Raji (cell line): ENCODE data around the gene TMEM255A.

ENCODE experiments used
- POLR2A ChIP-seq: IDR thresholded peaks from 2 replicates; pipeline ENCODE4 v1.6.1; 2011; ENCODE audit warnings: low read depth, low read length, control low read depth; ENCODE audit not compliant: insufficient read depth

Gene TMEM255A

GRCh38 chrX:120310861-120311726 is at the start of gene TMEM255A:
Gene TMEM255A, minus strand, starts transcription at chrX:120311461. Its CDS starts 152 bp downstream, at chrX:120311309.
- no peak for TF ChIP-seq POLR2A

DNA sequence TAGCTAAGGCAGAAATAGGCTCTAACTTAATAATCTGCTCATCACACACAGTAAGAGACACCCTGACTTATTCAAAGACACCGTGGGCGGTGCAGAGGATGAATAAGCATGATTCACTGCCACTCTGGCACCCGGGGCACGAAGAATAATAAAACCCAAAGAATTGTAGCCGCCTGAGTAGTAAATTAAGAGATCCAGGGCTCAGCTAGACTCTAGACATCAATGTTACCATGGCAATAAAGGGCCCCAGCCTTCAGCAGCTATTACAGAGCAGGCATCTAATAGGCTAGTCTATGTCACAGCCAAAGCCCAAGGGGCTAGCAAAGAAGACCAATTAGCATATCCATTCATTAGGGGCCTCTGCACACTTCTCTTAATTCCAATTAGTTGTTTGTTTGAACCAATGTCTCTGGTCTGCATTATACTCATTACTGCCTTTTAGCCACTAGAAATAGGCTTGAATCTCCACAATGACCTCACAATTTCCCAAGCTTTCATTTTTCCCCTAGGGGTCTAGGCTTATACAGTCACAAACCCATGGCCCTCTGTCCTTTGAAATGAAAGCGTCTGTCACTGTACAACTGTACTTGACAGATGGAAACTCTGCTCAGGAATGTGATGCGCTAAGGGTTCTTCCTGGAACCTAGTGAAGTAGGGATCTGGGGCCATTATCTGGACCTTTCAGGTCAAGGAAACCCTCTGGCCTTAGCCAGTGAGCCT is 47.6 kb upstream of the TMEM255A start:
- no peak for TF ChIP-seq POLR2A

DNA sequence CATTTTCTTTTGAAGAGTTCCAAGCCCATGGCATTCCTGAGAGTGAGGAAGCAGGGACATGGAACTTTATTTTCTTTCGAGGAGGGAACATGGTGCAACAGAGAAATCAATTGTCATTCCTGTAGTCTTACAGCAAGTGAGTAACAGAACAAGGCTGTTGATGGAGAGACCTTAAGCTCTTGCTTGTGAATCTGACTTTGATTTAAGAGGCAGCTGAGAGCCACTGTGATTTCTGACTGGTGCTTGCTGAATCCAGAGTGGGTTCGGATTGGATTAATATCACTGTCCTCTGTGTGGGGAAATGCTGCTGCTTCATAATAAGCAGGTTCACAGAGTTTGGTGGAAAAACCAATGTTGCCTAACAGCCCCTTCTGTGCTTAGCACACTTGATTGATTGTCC is 45.9 kb upstream of the TMEM255A start:
- TF ChIP-seq POLR2A, result no peak

DNA sequence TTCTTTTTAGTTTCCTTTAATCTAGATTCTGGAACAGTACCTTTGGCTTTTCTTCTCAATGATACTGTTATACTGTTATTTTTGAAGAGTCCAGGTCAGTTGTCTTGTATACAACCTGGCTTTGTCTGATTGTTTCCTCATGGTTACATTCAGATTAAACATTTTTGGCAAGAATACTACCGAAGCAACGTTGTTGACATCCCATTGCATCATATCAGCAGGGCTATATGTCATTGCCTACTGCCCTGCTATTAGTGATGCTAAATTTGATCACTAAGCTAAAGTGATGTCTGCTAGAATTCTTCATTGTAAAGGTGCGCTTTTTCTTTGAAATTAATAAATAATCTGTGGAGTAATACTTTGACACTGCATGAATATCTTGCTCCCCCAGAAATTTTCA is 44.8 kb upstream of the TMEM255A start:
- TF ChIP-seq POLR2A, result no peak

DNA sequence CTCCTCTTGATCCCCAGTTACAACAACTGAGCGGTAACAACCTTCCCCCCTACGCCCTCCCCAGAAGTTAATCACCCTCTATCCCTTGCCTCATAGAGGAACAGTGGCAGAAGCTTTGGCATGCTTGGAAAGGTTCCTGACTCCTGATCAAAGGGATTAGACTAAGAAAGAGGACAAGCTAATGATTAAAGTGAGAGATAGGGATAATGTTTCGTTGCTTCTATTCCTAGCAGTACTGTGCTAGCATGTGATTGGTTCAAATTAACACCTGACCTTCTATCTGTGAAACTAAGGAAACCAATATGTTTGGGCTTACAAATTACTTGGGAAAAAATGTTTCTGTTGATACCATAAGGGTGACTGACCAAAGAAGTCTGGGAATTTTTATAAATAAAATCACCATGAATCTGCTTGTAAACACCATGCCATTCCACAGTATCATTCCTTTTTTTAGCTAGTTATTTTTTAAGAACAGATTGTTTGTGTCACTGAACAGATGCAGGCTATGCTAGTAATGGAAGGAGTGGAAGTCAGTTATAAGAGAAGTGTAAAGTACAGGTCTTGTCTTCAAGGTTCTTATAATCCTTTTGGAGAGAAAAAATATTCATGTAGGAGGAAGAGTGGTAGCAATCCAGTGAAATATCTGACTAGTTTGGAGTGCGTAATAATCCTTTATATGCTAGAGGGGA is 39.3 kb upstream of the TMEM255A start:
- TF ChIP-seq POLR2A, result no peak

DNA sequence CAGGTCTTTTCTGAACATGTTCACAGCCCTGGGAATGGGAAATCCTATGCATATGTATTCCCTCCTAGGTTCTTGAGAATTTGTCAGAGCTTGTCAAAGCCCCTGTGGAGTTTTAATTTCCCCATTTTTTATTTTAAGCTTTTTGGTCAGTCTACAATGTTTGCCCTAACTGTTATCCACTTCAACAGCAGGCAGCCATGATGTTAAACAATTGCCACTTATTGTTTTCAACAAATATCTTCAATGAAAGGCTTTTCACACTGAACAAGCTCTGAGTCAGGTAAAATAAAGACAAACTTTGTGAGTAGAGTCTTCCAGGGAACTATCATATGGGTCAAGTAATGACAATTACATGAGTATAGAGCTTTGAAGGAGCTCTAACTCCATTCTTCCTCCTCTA is 25.6 kb upstream of the TMEM255A start:
- TF ChIP-seq POLR2A, result no peak

GRCh38 chrX:120335289-120335688 is 24.0 kb upstream of the TMEM255A start:
- TF ChIP-seq POLR2A, result no peak

DNA sequence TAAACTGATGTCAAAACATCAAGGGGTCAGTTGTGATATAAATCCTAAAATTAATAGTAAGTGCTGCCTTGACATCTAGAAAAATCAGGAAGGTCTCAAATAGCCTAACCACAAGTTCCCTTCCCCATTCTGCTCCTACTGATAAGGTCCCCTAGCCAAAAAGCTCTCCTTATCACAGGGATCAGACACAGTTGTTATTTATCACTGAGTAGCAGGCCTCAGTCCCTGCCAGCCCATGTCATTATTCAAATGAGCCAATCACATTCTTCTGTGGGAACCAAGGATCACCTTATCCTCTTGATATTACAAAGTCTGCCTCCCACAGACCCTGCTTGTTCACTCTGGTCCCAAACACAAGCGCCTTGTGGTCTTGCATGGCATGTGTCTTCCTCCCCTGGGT is 23.3 kb upstream of the TMEM255A start:
- no peak for TF ChIP-seq POLR2A

DNA sequence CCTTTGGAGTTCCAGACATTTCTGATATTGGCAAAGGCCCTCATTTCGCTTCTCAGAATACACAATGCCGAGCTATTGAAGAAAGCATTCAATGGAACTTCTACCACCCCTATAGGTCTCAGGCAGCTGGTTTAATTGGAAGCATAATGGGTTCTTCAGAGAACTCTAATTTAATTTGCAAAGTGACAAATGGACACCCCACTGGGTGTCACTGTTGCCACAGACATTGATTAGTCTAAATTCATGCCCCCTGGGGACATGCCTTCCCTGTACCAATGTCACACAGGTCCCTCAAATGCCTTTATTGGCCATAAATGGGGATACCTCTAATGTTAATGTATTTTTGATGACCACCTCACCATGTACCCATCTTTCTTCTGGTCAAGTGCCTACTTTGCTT is 22.9 kb upstream of the TMEM255A start:
- no peak for TF ChIP-seq POLR2A

- TF ChIP-seq POLR2A, result no peak
Observed at GRCh38 chrX:120332394-120332793, 21.1 kb upstream of the TMEM255A start.

- no peak for TF ChIP-seq POLR2A
Observed at GRCh38 chrX:120331116-120331515, 19.9 kb upstream of the TMEM255A start.

GRCh38 chrX:120321520-120322281 is 10.4 kb upstream of the TMEM255A start:
- no peak for TF ChIP-seq POLR2A

DNA sequence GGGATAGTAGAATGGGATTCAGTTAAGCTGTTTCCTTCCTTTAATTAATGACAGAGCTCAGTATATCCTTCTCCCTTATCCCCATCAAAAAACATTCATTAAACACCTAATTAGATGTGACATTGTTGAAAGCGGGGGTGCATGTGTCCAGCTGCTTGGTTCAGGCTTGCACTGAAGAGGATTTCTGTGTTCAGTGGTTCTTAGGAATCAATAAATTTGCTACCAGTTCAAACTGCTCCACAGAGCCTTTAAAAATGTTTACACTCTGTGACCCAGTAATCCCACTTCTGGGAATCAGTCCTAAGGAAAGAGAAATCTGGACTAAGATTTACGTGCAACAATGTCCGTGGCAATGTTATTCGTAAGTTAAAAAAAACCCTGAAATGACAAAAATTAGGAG is 7.2 kb upstream of the TMEM255A start:
- TF ChIP-seq POLR2A, result no peak

DNA sequence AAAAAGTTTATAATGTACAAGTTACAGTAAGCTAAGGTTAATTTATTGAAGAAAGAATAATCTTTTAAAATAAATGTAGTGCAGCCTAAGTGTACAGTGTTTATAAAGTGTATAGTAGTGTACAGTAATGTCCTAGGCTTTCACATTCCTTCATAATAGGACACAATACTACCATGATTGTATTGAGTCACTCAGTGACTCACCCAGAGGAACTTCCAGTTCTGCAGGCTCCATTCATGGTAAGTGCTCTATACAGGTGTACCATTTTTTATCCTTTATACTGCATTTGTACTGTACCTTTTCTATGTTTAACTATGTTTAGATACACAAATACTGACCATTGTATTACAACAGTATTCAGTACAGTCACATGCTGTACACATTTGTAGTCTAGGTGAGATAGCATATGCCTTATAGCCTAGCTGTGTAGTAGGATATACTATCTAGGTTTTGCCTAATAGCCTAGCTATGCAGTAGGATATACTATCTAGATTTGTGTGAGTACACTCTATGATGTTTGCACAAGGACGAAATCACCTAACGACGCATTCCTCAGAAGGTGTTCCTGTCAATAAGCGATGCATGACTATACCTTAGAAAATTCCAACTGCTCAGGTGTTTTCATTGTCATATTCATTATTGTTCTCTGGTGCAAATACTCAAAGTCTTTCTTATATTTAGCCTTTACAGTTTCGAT is 5.5 kb upstream of the TMEM255A start:
- no peak for TF ChIP-seq POLR2A

GRCh38 chrX:120315776-120316175 is 4.5 kb upstream of the TMEM255A start:
- no peak for TF ChIP-seq POLR2A

DNA sequence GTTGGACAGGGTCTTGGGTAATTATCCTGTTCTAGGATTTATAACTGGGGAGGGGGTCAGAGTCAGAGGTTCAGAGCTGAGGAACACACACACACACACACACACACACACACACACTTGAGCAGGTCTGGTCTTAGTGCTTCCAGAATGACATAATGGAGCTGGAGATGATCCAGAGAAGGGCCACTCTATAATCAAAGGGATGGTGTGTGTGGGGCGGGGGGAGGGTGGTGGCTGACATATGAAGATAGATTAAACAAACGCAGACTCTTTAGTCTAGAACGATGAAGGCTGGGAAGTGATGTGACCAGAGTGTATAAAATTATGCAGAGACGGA is 434 bp upstream of the TMEM255A start:
- no peak for TF ChIP-seq POLR2A
